H1 (cell line): ENCODE results near the gene CBFA2T2. TPM values are rescaled to one million over a fixed set of nuclear protein-coding genes. Genes with fewer than 3 reads are reported as not detected.

Source experiments
- CTCF ChIA-PET: fragments of 300-600 bp; sonication (Branson Sonifier 250); formaldehyde crosslinking; loops from one replicate; lab custom pipeline; 2021; ENCODE audit not compliant: partially characterized antibody; lab: Charles Lee
- POLR2A ChIA-PET: fragments of 300-600 bp; sonication (Branson Sonifier 250); formaldehyde crosslinking; loops from one replicate; lab custom pipeline; 2021; ENCODE audit warnings: inconsistent platforms; ENCODE audit not compliant: partially characterized antibody; lab: Charles Lee
- DNase-seq, 2 experiments: peaks; one replicate each; pipeline versions ENCODE4 v3.0.0 to v3.0.0-alpha.2; 2010 to 2022; ENCODE audit warnings: low spot score in 2 of 2, low read depth in 1 of 2, mixed read lengths in 1 of 2
- FAIRE-seq: peaks from 2 replicates; lab custom pipeline; 2011; peaks lifted over from hg19 to GRCh38; lab: Jason Lieb, UNC
- H2AFZ ChIP-seq: 2 replicates; pipeline ENCODE4 v1.8.1; 2012; ENCODE audit warnings: low read length, inconsistent platforms
- H2AK5ac ChIP-seq: 2 replicates; pipeline ENCODE4 v1.6.1; 2013; ENCODE audit warnings: low read depth, low read length
- H2BK120ac ChIP-seq: replicated peaks from 2 replicates; pipeline ENCODE3; 2013; ENCODE audit warnings: low read depth, low read length, inconsistent platforms
- H2BK12ac ChIP-seq: 2 replicates; pipeline ENCODE4 v1.6.1; 2013; ENCODE audit warnings: low read depth, low read length
- H2BK15ac ChIP-seq: 2 replicates; pipeline ENCODE4 v1.6.1; 2013; ENCODE audit warnings: low read length
- H2BK20ac ChIP-seq: 2 replicates; pipeline ENCODE4 v1.6.1; 2013; ENCODE audit warnings: low read length
- H2BK5ac ChIP-seq: 2 replicates; pipeline ENCODE4 v1.6.1; 2013; ENCODE audit warnings: low read depth, low read length
- H3K14ac ChIP-seq: 2 replicates; pipeline ENCODE4 v1.6.1; 2013; ENCODE audit warnings: inconsistent platforms; ENCODE audit not compliant: insufficient read length
- H3K18ac ChIP-seq: 2 replicates; pipeline ENCODE4 v1.6.1; 2013; ENCODE audit warnings: low read length; ENCODE audit errors: extremely low read depth
- H3K23ac ChIP-seq: 2 replicates; pipeline ENCODE4 v1.6.1; 2013; ENCODE audit warnings: inconsistent platforms; ENCODE audit not compliant: insufficient read length
- H3K23me2 ChIP-seq: 2 replicates; pipeline ENCODE4 v1.6.1; 2013; ENCODE audit warnings: low read depth, low read length
- H3K27ac ChIP-seq: 2 replicates; pipeline ENCODE4 v1.6.1; 2011; ENCODE audit warnings: low read depth, low read length, inconsistent platforms
- H3K27me3 ChIP-seq, 4 experiments: replicated peaks in 1 of 4; 1 replicate in 1 of 4; 2 replicates in 3 of 4; pipeline versions ENCODE4 v1.6.1 to v1.8.1; 2011 to 2013; ENCODE audit warnings: low read length in 3 of 4, mild to moderate bottlenecking in 3 of 4, inconsistent platforms in 2 of 4, mixed read lengths in 2 of 4, moderate library complexity in 1 of 4; ENCODE audit not compliant: control insufficient read depth in 3 of 4, insufficient read depth in 3 of 4; ENCODE audit errors: extremely low read depth in 1 of 4
- H3K36me3 ChIP-seq, 4 experiments: 2 replicates each; pipeline versions ENCODE4 v1.6.1 to v1.8.1; 2011 to 2013; ENCODE audit warnings: mild to moderate bottlenecking in 4 of 4, low read length in 3 of 4, moderate library complexity in 2 of 4, control low read depth in 1 of 4, inconsistent platforms in 1 of 4; ENCODE audit not compliant: insufficient read depth in 4 of 4, control insufficient read depth in 2 of 4
- H3K4ac ChIP-seq: replicated peaks from 2 replicates; pipeline ENCODE3; 2013; ENCODE audit warnings: low read length, low read depth, mixed read lengths, inconsistent platforms; ENCODE audit not compliant: insufficient read length
- H3K4me1 ChIP-seq, 4 experiments: replicated peaks in 1 of 4; 1 replicate in 1 of 4; 2 replicates in 3 of 4; pipeline versions ENCODE4 v1.6.1 to v1.8.1; 2011 to 2013; ENCODE audit warnings: low read length in 3 of 4, inconsistent platforms in 2 of 4, mixed read lengths in 1 of 4; ENCODE audit not compliant: insufficient read depth in 4 of 4, control insufficient read depth in 3 of 4
- H3K4me2 ChIP-seq, 2 experiments: 2 replicates each; pipeline versions ENCODE4 v1.6.1 to v1.8.1; 2011 to 2013; ENCODE audit warnings: low read depth in 2 of 2, low read length in 2 of 2, control low read depth in 1 of 2, inconsistent platforms in 1 of 2, mild to moderate bottlenecking in 1 of 2; ENCODE audit not compliant: insufficient read depth in 1 of 2
- H3K4me3 ChIP-seq, 4 experiments: fragments of 200-600, 300-600 bp in 1 of 4; sonication (generic), shearing (Covaris generic), sonication (Bioruptor Twin) in 1 of 4; 2 replicates each; pipeline versions ENCODE4 v1.5.1 to v1.8.1; 2011 to 2016; ENCODE audit warnings: low read length in 4 of 4, low read depth in 3 of 4, control low read depth in 2 of 4, inconsistent platforms in 2 of 4, mild to moderate bottlenecking in 2 of 4, mixed read lengths in 1 of 4, moderate library complexity in 1 of 4; ENCODE audit not compliant: insufficient read depth in 2 of 4; ENCODE audit errors: extremely low read depth in 1 of 4
- H3K56ac ChIP-seq: replicated peaks from 2 replicates; pipeline ENCODE3; 2013; ENCODE audit warnings: low read depth, mild to moderate bottlenecking, mixed read lengths, low read length, inconsistent platforms; ENCODE audit not compliant: insufficient read length
- H3K79me1 ChIP-seq: 2 replicates; pipeline ENCODE4 v1.6.1; 2013; ENCODE audit warnings: low read depth, low read length, control low read depth
- H3K79me2 ChIP-seq, 2 experiments: 2 replicates each; pipeline versions ENCODE4 v1.6.1 to v1.8.1; 2012 to 2013; ENCODE audit warnings: low read length in 2 of 2, mild to moderate bottlenecking in 2 of 2, inconsistent platforms in 1 of 2; ENCODE audit not compliant: insufficient read depth in 2 of 2, control insufficient read depth in 1 of 2
- H3K9ac ChIP-seq, 4 experiments: replicated peaks in 1 of 4; 1 replicate in 1 of 4; 2 replicates in 3 of 4; pipeline versions ENCODE4 v1.6.1 to v1.8.1; 2011 to 2013; ENCODE audit warnings: low read depth in 3 of 4, low read length in 3 of 4, control low read depth in 2 of 4, mild to moderate bottlenecking in 2 of 4, moderate library complexity in 2 of 4, inconsistent platforms in 1 of 4; ENCODE audit errors: extremely low read depth in 1 of 4
- H3K9me3 ChIP-seq, 2 experiments: 2 replicates each; pipeline versions ENCODE4 v1.6.1 to v1.8.1; 2012 to 2013; ENCODE audit warnings: mild to moderate bottlenecking in 2 of 2, moderate library complexity in 2 of 2, control low read depth in 1 of 2, inconsistent platforms in 1 of 2, low read depth in 1 of 2, low read length in 1 of 2, mixed read lengths in 1 of 2; ENCODE audit not compliant: insufficient read depth in 2 of 2
- H4K20me1 ChIP-seq, 2 experiments: replicated peaks in 1 of 2; 2 replicates each; pipeline versions ENCODE3 to v1.8.1; 2011 to 2013; ENCODE audit warnings: inconsistent platforms in 2 of 2, low read length in 2 of 2, mild to moderate bottlenecking in 1 of 2; ENCODE audit not compliant: insufficient read depth in 2 of 2, control insufficient read depth in 1 of 2
- H4K5ac ChIP-seq: 2 replicates; pipeline ENCODE4 v1.6.1; 2013; ENCODE audit warnings: low read length, low read depth, mixed read lengths, inconsistent platforms; ENCODE audit not compliant: insufficient read length
- H4K8ac ChIP-seq: 2 replicates; pipeline ENCODE4 v1.8.0; 2013; ENCODE audit warnings: mild to moderate bottlenecking, moderate library complexity, low read length, inconsistent platforms; ENCODE audit not compliant: insufficient read depth; ENCODE audit errors: extremely low read depth
- H4K91ac ChIP-seq: replicated peaks from 2 replicates; pipeline ENCODE3; 2013; ENCODE audit warnings: low read length, mixed read lengths, inconsistent platforms; ENCODE audit not compliant: insufficient read length
- E2F6 ChIP-seq: IDR thresholded peaks from 2 replicates; pipeline ENCODE4 v1.6.1; 2012; ENCODE audit warnings: inconsistent platforms
- EP300 ChIP-seq, 2 experiments: IDR thresholded peaks; 1 replicate in 1 of 2; 2 replicates in 1 of 2; pipeline ENCODE4 v1.6.1; 2011 to 2012; ENCODE audit warnings: low read depth in 2 of 2, low read length in 2 of 2, mild to moderate bottlenecking in 2 of 2, borderline replicate concordance in 1 of 2, inconsistent platforms in 1 of 2, moderate library complexity in 1 of 2
- SIN3A ChIP-seq, 2 experiments: IDR thresholded peaks in 1 of 2; conservative IDR thresholded peaks in 1 of 2; 2 replicates each; pipeline ENCODE4 v1.6.1; 2011 to 2012; ENCODE audit warnings: low read length in 2 of 2, improper control_type of control experiment in 1 of 2, low read depth in 1 of 2, mild to moderate bottlenecking in 1 of 2
- SIRT6 ChIP-seq: IDR thresholded peaks from one replicate; pipeline ENCODE4 v1.7.1; 2012; ENCODE audit warnings: low read length, inconsistent platforms
- SIX5 ChIP-seq: IDR thresholded peaks from 2 replicates; pipeline ENCODE4 v1.6.1; 2011; ENCODE audit warnings: mild to moderate bottlenecking, low read depth, low read length
- SP2 ChIP-seq: IDR thresholded peaks from 2 replicates; pipeline ENCODE4 v1.6.1; 2012; ENCODE audit warnings: mild to moderate bottlenecking, low read length, inconsistent platforms
- TAF7 ChIP-seq: optimal IDR thresholded peaks from 2 replicates; pipeline ENCODE3; 2011; ENCODE audit warnings: low read depth, mild to moderate bottlenecking, inconsistent platforms, low read length, moderate library complexity, borderline replicate concordance
- TBP ChIP-seq: IDR thresholded peaks from 2 replicates; pipeline ENCODE4 v1.6.1; 2011; ENCODE audit warnings: low read depth, low read length, improper control_type of control experiment
- TCF12 ChIP-seq: IDR thresholded peaks from 2 replicates; pipeline ENCODE4 v1.6.1; 2011; ENCODE audit warnings: low read depth, mild to moderate bottlenecking, low read length
- USF2 ChIP-seq: IDR thresholded peaks from 2 replicates; pipeline ENCODE4 v1.6.1; 2011; ENCODE audit warnings: low read length, improper control_type of control experiment
- WGBS, 2 experiments: shearing (Covaris generic) in 1 of 2; methylation state at CpG; one replicate each; pipeline versions ENCODE4 v1.1.6 to v1.1.7; 2013 to 2015; ENCODE audit warnings: low lambda C conversion rate in 2 of 2, mixed read lengths in 2 of 2, inconsistent platforms in 1 of 2, low coverage in 1 of 2, missing lambda C conversion rate in 1 of 2; ENCODE audit not compliant: insufficient replicate concordance in 2 of 2, insufficient coverage in 1 of 2, insufficient read length in 1 of 2; ENCODE audit errors: extremely low coverage in 1 of 2, missing lambda C conversion rate in 1 of 2; 5-methylcytosine and 5-hydroxymethylcytosine counted together
- polyA plus RNA-seq, 7 experiments: library from polyadenylated mRNA; depleted of rRNA in 3 of 7; stranded (reverse) in 5 of 7; unstranded in 2 of 7; fragments of >200 nt in 5 of 7; fragments of 200-250 nt in 2 of 7; gene quantifications; 1 replicate in 5 of 7; 2 replicates in 1 of 7; 4 replicates in 1 of 7; pipeline versions ENCODE4 v1.2.1 to v1.2.3, GENCODE V29; 2011 to 2013; ENCODE audit warnings: missing spikeins in 2 of 7, mixed read lengths in 2 of 7
- total RNA-seq: library from RNA; stranded (reverse); fragmentation: NEBNext Ultra II Directional; extraction: Animal tissue kit (Norgen Biotek cat#: 25700); gene quantifications from 2 replicates; pipeline ENCODE4 v1.2.1, GENCODE V29; 2021

CBFA2T2 gene
- total and polyA plus RNA-seq, 2 of the 8 experiments (the other 6 are each of a cell fraction or from before 2014, with no cell fraction given) = 11.6 to 12.9 TPM

GRCh38 chr20:33490934-33491656 lies 1.2 kb downstream of the CBFA2T2 start:
- H2BK120ac ChIP-seq = no peak overlapping the region
- no peaks in the 10 kb centered on the region for H3K36me3 ChIP-seq
- H3K9ac ChIP-seq = peak overlapping the region in 1 of 4 experiments; percentile 32; a peak in 3 of 7 replicates
- no peak overlapping the region for H4K5ac ChIP-seq
- H4K91ac ChIP-seq = no peak overlapping the region
- no peak overlapping the region for H3K14ac ChIP-seq
- H2BK15ac ChIP-seq = no peak overlapping the region
- no peak overlapping the region for H2AK5ac ChIP-seq
- peaks cover 3 to 7% of the 10 kb centered on the region in 2 experiments for H4K20me1 ChIP-seq
- no peak overlapping the region for H3K23ac ChIP-seq
- H2BK12ac ChIP-seq = no peak overlapping the region
- H3K79me2 ChIP-seq = peaks cover 0 to 14% of the 10 kb centered on the region in 2 experiments; a peak in 2 of 4 replicates
- TF ChIP-seq SIN3A (conservative IDR thresholded peaks at IDR 0.05 in 1 of 2, IDR thresholded peaks at IDR 0.05 in 1 of 2; ENCODE audit: low read depth in 1 of 2, low read length in 2 of 2) = no peak
- no peak for TF ChIP-seq EP300 (IDR thresholded peaks at IDR 0.05; ENCODE audit: borderline replicate concordance in 1 of 2, low read depth in 2 of 2, low read length in 2 of 2)
- TF ChIP-seq TBP = no peak
- TF ChIP-seq SIRT6 = no peak
- no peak for TF ChIP-seq TCF12
- no peak for TF ChIP-seq TAF7
- TF ChIP-seq USF2 = no peak
- no peak for TF ChIP-seq SIX5
- no peak for TF ChIP-seq SP2
- TF ChIP-seq E2F6 = no peak
- no peak overlapping the region for H2BK20ac ChIP-seq
- no peaks in the 10 kb centered on the region; a peak in 1 of 7 replicates for H3K4me1 ChIP-seq
- H3K23me2 ChIP-seq = peaks cover 4% of the 10 kb centered on the region; the same call in 1 of the 2 replicates
- DNase-seq (no peak), FAIRE-seq (no peak)
- no peaks in the 10 kb centered on the region; the same call in 1 of the 2 replicates for H3K79me1 ChIP-seq
- no peak overlapping the region for H3K56ac ChIP-seq
- H2BK5ac ChIP-seq = no peak overlapping the region
- 90% methylated on average over 8 of the region's 8 CpGs; no CpG with 5 or more reads in 1 of the 2 experiments for WGBS, 2 experiments
- H3K27ac ChIP-seq = no peak overlapping the region
- ChIA-PET POLR2A (no interaction called here), CTCF (interaction anchor here (0.6 to 0.8 kb wide), 2 partner anchors 13 to 118 kb away, joined by 3 to 5 read pairs; no protein-coding TSS in a partner anchor)
- H3K4ac ChIP-seq = no peak overlapping the region
- peak overlapping the region; percentile 13; the same call in 1 of the 2 replicates for H3K18ac ChIP-seq
- H4K8ac ChIP-seq = no peak overlapping the region
- H3K4me3 ChIP-seq = peak overlapping the region; percentile 51 to 77 (median 72); a peak in 7 of 8 replicates
- H2AFZ ChIP-seq = no peak overlapping the region
- peak overlapping the region; percentile 50 to 73 for H3K4me2 ChIP-seq
- H3K9me3 ChIP-seq = no peaks in the 10 kb centered on the region
- H3K27me3 ChIP-seq = no peaks in the 10 kb centered on the region
